H1 (cell line): ENCODE results near the gene GNAT1.

ENCODE experiments used
- EZH2 ChIP-seq: fragments of 200-600 bp; sonication (generic); IDR thresholded peaks from 2 replicates; pipeline ENCODE4 v1.7.1; 2012; ENCODE audit warnings: low read depth, mild to moderate bottlenecking, moderate library complexity, low read length, inconsistent platforms; ENCODE audit not compliant: severe bottlenecking
- KDM5A ChIP-seq: fragments of 200-600 bp; IDR thresholded peaks from 2 replicates; pipeline ENCODE4 v1.7.1; 2012; ENCODE audit warnings: mild to moderate bottlenecking, low read length, inconsistent platforms, mixed read lengths
- POLR2A ChIP-seq, 2 experiments: IDR thresholded peaks; 1 replicate in 1 of 2; 2 replicates in 1 of 2; pipeline ENCODE4 v1.6.1; 2011; ENCODE audit warnings: low read depth in 2 of 2, low read length in 2 of 2, mild to moderate bottlenecking in 2 of 2; ENCODE audit errors: control extremely low read depth in 1 of 2
- POLR2AphosphoS5 ChIP-seq: IDR thresholded peaks from 2 replicates; pipeline ENCODE4 v1.6.1; 2011; ENCODE audit warnings: low read depth, low read length
- YY1 ChIP-seq: IDR thresholded peaks from 2 replicates; pipeline ENCODE4 v1.6.1; 2011; ENCODE audit warnings: low read depth, mild to moderate bottlenecking, low read length
- TF ChIP-seq, protein P1 (sequence below), 3 experiments: IDR thresholded peaks; 1 replicate in 2 of 3; 2 replicates in 1 of 3; pipeline versions ENCODE4 v1.5.1 to v1.6.1; 2011; ENCODE audit warnings: low read length in 3 of 3, mild to moderate bottlenecking in 3 of 3, inconsistent platforms in 2 of 3, low read depth in 1 of 3, moderate library complexity in 1 of 3; ENCODE audit not compliant: insufficient read depth in 1 of 3; ENCODE audit errors: control extremely low read depth in 1 of 3
- TF ChIP-seq, protein P2 (sequence below): IDR thresholded peaks from 2 replicates; pipeline ENCODE4 v1.6.1; 2012; ENCODE audit warnings: inconsistent platforms

DNA sequence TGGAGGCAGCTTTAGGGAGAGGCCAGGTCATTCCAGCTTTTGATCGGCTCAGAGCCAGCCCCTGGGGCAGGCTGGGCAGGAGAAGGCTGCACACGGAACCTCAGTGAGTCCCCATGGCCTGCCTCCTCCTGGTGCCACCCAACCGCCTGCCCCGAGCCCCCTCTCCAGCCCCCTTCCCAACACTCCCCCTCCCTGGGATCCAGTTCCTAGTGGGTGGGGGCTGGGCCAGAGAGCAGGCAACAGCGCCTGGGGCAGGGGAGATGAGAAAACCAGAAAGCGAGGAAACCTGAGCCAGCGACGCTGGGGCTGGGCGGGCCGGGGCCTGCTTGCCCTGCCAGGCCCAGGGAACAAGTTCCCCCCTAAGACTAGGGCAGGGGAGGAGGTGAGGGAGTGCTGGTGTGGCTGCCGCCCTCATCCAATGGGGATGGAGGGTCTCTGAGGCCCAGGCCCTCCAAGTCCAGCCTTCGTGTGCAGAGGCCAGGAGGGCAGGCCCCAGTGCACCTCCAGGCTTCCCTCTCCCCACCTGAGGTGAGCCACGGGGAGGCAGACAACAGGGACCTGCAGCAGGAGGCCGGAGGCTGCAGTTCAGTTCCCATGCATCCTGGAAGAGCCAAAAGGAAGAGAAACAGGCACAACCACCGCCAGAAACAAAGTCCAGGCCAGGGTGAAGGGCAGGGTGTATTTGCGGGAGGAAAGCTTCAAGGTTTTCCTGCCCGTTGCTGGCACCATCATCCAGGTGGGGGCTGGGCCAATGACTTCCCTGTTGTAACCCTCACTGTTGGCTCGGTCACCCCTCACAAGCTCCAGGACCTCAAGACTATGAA is 40.3 kb upstream of the GNAT1 start:
- TF ChIP-seq, protein P1, sequence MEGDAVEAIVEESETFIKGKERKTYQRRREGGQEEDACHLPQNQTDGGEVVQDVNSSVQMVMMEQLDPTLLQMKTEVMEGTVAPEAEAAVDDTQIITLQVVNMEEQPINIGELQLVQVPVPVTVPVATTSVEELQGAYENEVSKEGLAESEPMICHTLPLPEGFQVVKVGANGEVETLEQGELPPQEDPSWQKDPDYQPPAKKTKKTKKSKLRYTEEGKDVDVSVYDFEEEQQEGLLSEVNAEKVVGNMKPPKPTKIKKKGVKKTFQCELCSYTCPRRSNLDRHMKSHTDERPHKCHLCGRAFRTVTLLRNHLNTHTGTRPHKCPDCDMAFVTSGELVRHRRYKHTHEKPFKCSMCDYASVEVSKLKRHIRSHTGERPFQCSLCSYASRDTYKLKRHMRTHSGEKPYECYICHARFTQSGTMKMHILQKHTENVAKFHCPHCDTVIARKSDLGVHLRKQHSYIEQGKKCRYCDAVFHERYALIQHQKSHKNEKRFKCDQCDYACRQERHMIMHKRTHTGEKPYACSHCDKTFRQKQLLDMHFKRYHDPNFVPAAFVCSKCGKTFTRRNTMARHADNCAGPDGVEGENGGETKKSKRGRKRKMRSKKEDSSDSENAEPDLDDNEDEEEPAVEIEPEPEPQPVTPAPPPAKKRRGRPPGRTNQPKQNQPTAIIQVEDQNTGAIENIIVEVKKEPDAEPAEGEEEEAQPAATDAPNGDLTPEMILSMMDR (IDR thresholded peaks at IDR 0.05; ENCODE audit: control extremely low read depth in 1 of 3, insufficient read depth in 1 of 3, low read depth in 1 of 3, low read length in 3 of 3) = no peak
- TF ChIP-seq KDM5A = no peak
- TF ChIP-seq, protein P2, sequence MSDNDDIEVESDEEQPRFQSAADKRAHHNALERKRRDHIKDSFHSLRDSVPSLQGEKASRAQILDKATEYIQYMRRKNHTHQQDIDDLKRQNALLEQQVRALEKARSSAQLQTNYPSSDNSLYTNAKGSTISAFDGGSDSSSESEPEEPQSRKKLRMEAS = peak; percentile 56
- TF ChIP-seq POLR2A (IDR thresholded peaks at IDR 0.05; ENCODE audit: control extremely low read depth in 1 of 2, low read depth in 2 of 2, low read length in 2 of 2) = no peak
- TF ChIP-seq EZH2 = no peak
- TF ChIP-seq YY1 = no peak
- no peak for TF ChIP-seq POLR2AphosphoS5
